GM18867 (cell line): Measurements from ENCODE around the gene LSAMP.

Experiments
- ATAC-seq: cut with Tn5 transposase; IDR thresholded peaks from one replicate; pipeline ENCODE4 v1.9.1; 2021; ENCODE audit warnings: mild to moderate bottlenecking, moderate library complexity; ENCODE audit not compliant: unreplicated experiment

The LSAMP gene

DNA sequence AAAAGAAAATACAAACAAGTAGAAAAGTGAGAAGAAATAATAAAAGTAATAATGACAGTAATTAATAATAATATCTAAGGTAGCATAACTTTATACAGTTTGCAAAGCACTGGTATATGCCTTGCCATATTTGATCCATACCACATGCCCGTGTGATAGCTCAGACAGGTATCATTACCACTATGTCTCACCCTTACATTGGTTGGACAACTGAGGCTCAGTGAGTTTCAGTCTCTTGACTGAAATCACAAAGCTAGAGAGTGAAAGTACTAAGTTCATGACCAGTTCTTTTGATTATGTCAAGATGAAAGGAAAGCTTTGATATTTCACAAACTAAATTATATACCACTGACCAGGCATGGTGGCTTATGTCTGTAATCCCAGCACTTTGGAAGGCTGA is 413.1 kb downstream of the LSAMP start:
- no peak for ATAC-seq

DNA sequence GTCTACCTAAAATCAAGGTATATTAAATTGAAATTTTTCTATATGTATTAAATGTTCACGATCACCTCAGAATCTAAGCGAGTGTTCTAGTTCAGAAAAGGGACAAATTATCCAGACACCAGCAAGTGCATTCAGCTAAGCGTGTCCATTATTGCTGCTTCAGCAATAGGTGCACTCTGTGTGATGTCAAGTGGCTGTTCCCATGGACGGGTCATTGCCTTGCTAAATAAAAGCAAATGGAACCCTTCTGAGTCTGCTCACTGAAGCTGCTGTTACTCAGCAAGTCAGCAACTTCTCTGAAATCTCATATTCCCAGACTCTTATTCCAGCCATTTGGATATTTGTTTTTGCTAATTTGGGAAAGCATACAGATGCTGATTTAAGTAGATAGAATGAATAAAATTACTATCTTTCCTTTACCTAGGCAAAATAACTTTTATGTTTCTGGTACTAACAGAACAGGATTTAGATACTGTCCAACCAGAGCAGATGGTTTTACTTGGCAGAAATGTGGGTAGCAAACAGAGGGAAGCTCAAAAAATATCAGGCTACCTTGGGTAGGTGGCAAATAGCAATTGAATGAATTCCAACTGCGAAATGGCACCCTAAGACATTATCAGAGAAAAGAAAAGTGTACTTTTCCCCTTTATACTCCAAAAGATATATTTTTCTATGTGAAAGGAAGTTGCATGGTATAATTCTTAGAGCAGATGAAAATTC is 415.0 kb downstream of the LSAMP start:
- no peak for ATAC-seq

DNA sequence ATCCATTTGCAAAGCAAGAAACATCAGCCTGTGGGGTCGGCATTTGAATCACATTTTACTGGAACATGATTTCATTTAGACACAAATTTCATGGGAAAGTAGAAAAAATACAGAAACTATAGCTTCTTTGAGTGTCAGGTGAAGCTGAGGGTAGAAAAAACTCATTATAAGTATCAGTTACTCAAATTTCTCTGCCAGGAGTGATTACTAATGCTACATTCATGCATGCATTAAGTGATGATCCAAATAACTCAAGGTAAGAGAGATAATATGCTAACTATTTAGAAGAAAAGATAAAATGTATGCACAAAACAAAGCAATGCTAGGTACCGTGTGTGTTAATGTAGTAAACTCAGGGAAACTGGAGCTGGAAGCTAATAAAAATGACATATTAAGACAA is 416.0 kb downstream of the LSAMP start:
- ATAC-seq = no peak

DNA sequence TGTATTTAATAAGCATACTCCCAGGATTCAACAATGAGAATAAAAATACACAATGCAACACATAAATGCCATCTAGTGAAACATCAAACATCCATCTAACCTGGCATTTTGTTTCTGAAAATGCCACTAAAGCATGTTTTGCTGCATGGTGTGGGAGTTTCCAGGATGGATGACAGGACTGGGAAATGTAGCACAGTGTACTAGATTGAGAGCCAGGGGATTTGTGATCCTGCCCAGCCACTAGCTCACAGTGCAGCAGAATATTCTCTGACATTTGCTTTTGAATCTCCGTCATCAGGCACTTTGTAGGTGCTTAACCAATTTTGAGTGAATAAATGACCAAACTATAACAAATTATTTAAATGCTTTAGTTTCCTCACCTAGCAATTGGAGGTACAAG is 417.1 kb downstream of the LSAMP start:
- ATAC-seq = no peak

DNA sequence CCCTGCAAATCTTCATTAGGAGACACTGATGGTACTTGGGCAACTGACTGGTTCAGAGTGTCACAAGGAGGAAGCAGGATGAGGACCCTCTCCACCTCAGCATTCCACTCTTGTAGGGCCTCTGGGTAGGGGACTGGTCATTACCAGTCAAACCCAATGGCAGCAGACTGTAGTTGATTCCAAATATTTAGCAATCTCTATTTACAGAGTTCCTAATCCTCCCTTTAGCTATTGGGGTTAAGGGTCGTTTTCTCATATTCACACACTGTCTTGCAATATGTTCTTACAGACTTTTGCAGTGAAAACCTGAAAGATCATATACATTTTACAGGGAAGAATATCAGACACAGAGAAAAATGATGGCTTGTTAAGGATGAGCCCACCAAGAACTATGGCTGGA is 424.3 kb downstream of the LSAMP start:
- ATAC-seq = peak; percentile 3

DNA sequence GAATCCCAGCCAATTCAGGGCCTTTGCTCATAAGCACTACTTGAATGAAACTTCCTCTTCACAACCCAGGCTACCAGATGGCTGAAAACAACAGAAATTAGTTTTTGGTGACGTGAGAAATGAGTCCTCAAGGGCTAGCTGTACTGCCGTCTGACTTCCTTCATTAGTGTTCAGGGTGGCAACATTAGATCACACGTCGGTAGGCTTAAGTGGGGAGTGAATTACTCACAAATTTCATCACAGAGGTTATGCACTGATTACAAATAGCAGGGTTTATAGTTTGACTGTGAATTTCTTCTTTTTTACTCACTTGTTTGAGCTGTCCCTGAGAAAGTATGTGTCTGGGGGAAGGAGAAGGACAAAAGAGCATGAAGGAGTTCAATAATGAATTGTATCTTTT is 424.8 kb downstream of the LSAMP start:
- peak; percentile 98 for ATAC-seq

DNA sequence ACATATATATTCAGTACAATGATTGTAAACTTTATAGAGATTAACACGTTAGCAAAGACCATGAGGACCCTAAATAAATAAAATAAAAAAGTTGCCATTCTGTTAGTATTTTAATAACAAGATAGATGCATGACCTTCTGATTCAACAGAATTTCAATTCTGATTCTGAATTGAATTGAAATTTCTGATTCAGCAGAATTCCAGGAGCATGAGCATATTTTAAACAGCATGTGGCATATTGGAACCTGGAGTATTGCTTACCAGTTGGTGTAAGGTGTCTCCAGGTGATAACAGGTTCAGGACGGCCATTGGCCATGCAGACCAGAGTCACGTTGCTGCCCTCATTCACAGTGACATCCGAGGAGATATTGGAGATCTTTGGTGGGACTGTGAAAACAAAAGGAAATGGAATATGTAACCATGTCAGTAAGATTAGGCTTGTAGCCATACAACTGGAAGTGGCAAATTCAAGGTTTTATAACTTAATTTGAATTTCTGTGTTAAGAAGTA is 426.0 kb downstream of the LSAMP start:
- no peak for ATAC-seq

DNA sequence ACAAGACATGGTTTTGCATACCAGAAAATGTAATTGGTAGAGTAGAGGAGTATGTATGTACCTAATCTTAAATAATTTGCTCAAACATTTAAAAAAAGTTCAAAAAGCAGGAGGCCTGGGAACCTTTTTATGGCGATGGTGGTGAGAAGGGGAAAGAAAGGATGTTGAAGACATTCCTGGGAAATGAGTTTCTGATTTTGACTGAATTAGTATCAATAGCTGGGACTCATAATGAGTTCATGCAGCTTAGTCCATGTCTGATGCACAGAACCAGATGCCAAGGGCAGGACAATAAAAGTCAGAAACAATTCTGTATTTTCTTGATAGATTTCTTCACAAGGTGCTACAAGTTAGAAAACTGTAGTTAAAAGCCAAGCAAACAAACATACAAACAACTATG is 426.6 kb downstream of the LSAMP start:
- ATAC-seq = no peak

DNA sequence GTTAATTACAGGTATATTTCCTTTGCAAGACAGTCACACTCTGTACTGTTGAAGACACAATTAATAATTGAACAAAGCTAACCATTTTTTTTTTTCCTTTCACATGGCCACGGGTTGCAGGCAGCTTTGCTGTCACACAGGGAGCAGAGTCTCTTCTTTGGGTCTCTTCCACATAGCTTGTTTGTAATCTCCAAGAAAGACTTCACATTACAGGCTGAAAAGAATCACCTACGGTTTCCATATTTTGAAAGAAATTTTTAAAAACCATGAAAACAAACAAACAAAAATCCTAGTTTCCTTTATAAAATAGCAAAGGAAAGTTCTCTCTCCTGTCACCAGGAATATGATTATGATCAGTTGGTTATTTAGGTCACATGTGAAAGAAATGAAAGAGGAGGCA is 429.4 kb downstream of the LSAMP start:
- no peak for ATAC-seq

DNA sequence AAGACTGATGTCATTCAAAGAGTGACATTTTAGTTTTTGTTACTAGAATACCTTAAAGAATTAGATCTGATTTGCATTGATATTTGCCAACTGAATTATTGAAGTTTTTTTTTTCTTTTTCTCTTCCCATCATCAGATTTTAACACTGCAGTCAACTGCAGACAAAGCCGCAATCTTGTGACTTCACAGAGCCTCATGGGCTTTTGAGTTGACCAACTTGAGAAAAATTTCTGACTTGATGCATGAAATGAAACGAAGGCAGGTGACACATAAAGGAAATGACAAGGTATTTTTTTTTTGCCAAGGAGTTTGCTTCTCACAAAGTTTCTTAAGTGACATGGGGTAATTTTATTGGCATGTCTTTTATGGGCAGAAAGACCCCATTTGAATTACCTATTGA is 438.3 kb downstream of the LSAMP start:
- ATAC-seq = no peak

DNA sequence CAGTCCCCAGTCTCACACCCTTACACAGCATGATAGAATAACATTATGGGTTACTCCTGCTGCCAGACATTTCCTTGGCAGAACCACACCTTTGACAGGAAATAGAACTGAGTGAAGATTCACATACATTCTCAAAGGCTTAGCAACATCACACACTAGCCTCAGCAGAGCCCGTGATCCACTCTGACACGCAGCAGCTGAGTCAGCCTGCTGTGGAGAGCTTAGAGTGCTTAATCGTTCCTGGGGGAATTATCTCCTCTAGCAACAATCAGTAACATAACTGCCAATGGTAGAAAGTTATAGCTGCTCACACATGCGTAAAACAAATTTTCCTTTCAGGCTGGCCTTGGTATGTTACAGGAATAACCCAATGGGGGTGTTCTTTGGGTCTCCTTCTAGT is 439.9 kb downstream of the LSAMP start:
- no peak for ATAC-seq

DNA sequence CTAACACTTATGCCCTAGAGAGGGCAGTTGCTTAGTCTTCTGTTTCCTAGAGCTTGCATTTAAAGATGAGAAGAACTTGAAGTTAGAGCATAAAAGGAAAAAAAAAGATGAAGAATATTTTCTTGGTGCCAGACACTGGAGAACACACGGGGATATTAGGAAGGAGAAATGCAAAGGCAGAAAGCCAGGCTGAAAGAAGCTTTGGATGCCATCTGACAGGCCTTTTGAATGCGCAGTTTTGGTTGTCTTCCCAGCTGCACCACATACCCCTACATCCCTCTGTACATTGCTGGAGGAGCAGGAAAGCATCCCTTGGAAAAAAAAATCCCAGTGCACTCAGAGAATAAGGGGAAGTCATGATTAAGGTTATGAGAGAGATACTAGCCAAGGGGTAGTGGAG is 443.1 kb downstream of the LSAMP start:
- ATAC-seq = no peak

DNA sequence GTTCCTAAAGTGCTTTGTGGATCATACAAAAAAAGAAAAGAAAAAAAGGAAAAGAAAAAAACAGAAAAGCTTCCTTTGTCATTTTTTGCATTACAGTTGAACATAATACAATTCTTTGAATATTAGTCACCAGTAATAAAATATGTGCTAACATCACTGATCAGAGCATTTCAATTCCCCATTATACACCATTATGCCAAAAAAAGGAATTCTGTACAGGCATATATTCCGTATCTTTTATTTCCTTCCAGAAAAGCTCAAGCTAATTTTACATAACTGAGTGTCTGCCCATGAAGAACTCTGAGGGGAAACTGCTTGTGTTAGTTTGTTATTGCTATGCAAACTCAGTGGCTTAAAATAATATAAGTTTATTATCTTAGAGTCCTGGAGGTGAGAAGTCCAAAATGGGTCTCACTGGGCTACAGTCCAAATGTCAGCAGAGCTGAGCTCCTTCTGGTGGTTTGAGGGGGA is 444.1 kb downstream of the LSAMP start:
- no peak for ATAC-seq

DNA sequence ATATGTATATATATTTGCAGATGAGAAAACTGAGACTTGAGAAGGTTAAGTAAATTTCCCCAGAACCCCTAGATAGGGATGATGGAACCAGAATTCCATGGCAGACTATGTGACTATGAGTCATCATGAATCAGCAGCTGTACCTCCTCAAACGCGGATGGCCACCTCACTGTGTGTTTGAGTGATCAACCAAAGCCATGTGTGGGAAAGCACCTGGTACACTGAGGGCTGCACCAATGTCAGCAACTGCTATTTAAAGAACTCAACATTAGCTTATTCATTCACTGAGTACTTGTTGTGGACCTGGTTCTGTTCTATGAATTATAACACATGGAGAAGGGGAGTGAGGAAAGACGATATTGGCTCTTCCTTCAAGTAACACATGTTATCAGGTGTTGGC is 445.0 kb downstream of the LSAMP start:
- peak; percentile 84 for ATAC-seq

DNA sequence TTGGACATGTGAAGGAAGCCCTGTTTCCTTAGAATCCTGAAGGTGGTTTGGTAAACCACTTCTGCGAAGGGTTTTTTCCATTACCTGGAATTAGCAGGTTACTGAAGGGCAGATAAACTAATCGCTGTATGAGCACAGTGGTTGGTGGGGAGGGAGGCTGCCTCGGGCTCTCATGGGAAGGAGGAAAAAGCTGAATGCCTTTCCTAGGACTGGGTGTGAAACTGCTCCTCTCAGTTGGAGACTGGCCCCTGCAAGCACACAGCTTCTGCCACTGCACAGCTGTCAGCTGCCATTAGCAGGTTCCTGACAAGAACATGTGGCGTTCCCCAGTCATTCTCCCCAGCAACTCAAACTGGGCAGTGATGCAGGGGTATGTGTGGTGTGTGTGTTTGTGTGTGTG is 445.7 kb downstream of the LSAMP start:
- ATAC-seq = no peak

DNA sequence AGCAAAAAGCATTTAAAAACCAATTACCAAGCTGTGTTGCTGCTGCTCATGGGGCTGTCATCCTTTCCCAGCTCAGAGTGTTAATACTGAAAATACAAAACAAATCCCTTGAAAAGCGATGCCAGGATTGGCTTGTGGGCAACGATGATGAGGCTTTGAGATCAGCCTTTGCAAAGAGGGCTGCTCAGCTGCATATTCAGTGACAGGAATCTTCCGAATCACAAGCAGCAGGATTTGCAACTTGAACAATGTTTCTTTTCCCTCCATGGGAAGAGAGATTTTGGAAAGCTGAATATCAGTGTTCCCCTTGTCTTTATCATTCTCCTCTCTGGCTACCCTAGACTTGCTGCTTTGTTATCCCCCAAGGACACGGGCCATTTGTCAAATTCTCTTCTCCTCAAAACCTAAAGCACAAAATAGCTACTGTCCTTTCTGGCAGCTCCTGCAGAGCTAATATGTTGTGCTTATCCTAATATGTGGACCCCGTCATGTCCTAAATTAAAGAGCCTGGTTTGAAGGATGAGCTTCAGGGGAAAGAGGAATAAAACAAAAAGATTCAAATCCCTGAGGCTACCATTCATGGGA is 446.2 kb downstream of the LSAMP start:
- no peak for ATAC-seq

DNA sequence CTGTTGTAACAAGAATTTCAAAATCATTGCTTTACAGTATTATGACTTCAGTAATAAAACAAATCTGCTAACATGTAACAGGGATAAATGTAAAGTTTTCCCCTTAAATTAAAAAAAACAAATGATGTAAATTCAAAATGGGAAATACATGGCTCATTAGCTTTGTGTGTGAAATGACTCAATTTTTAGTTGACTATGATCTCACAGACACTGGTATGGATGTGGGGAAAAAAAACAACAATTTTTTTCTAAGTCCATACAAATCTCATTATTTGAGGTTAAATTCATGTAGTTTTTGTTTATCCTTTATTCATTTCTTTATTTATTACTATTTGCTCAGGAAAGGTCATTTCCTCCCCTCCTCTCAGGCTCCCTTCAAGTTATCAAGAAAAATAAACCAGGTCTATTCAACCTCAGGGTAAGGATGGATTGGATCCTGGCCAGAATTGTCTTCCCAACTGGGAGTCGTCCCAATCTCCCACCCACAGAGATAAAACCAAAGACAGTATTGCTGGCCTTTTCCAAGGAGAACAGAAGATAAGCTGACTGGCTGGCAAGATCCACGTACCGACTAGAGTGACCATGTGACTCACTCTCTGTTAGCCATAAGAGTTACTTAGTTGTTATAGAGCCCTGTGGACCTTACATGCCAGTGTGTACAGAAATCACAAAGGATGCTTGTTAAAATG is 448.7 kb downstream of the LSAMP start:
- ATAC-seq = no peak

DNA sequence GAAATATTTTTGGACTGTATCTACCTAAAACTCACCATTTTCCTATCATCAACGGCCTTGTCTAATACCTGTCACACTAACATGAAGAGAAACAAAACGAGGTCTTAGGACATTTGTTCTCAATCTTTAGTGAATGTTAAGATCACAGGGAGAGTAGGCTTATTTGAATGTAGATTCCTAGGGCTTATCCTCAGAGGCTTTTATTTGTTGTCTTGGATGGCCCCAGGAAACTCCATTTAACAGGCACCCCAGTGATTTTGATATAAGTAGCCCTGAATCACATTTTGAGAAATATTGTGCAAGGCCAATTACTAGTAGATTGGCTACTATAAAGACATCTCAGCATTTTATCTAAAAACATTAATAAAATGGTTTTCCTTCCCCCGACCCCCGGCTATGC is 454.6 kb downstream of the LSAMP start:
- ATAC-seq = no peak

DNA sequence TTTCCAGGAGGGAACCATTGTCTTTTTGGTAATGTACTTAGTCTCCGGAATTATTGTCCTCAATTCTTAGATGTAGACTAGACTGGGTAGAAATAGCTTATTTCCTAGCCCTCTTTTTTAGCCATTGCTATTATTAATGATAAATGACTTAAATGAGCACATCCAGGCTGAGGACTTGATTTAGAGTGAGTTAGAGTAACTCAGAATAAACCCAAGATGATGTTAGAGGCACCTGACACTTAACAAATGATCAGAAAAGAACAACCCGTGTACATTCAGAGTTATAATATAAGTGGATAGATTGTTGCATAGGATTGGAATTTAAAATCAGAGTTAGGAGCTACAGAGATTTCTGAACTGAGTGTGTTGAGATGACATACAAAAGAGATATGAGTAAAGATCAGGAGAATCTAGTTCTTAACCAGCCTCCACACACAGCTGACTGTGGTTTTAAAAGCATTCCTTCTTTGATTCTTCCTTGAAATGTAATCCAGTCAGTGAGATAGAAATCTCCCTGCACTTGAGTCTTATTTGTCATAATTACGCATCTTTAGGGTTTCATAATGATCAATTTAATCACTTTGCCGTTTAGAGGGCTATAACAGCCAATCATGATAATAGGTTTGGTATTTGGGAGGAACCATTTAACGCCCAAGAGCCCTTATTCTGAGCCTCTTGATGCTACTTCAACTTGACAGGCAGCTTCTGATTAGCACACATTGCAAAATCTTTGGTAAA is 455.4 kb downstream of the LSAMP start:
- ATAC-seq = no peak

DNA sequence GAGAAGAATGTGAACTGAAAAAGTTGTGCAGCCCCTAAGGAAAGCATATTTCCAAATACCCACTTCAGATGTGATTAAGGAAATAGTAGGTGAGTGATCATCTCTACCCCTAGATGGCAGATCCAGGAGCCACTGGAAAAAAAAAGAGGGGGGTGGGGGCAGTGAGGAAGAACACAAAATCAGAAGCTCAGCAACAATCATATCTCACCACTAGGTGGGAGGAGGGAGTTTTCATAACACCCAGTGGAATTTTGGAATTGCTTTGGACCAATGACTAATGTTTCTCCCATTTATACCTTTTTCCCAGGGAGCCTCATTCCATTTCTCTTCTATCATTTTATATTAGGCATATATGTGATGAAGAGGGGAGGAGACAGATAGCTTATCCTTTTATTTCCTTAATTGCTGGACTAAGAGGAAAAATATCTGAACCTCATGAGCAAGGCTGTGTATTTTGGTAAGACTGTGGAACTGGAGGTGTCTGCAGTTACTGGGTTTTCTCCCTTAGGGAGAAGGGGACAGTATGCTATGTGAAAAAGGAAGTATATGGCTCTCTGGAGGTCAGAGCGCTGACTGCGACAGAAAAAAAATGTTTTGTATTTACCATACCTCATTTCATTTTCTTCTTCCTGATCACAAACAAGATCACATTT is 458.6 kb downstream of the LSAMP start:
- no peak for ATAC-seq

DNA sequence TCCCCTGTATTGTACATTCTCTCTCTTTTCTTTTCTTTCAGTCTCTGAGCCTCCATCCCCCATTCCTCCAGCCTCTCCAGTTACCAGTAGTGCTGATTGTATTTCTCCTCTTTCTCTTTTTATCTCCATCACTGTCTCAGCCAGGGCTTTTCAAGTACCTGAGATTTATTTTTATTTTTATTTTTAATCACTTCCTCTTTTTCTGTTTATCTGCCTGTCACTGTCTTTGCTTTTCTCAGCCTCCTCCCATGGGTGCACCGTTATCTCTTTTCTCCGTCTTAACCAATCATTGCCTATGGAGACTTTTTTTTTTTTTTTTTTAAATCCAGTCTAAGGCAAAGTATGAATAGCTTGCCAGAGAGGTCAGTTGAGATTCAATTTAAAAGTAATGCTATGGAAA is 462.7 kb downstream of the LSAMP start:
- peak; percentile 41 for ATAC-seq
